B cell (primary cell): ENCODE data around the gene CELA1.

ENCODE experiments used
- EZH2 ChIP-seq: IDR thresholded peaks from 2 replicates; pipeline ENCODE4 v1.6.1; 2012; ENCODE audit warnings: borderline replicate concordance, low read depth, mild to moderate bottlenecking, moderate library complexity, low read length; ENCODE audit not compliant: insufficient read depth, poor library complexity, severe bottlenecking
- TF ChIP-seq, protein P1 (sequence below): fragments of 200-600 bp; IDR thresholded peaks from one replicate; pipeline ENCODE4 v1.8.0; 2022; ENCODE audit warnings: antibody characterized with exemption, mild to moderate bottlenecking

DNA sequence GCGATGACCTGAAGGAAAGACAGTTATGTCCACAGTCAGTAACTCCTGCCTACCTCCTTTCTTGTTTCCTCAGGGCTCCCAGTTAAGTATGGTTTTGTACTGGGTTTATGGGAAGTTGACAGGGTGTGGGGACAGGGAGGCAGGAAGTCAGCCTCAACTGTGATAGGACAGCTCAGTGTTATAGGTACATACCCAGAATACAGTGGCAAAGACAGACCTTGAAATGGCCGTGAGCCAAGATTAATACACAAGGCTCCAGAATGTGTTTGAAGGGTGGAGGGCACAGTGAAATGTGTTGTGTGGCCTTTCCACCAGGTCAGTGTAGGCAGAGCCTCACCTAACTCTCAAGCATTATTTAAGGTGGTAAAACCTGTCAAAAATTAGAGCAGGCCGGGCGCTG is 17.9 kb downstream of the CELA1 start:
- TF ChIP-seq, protein P1, sequence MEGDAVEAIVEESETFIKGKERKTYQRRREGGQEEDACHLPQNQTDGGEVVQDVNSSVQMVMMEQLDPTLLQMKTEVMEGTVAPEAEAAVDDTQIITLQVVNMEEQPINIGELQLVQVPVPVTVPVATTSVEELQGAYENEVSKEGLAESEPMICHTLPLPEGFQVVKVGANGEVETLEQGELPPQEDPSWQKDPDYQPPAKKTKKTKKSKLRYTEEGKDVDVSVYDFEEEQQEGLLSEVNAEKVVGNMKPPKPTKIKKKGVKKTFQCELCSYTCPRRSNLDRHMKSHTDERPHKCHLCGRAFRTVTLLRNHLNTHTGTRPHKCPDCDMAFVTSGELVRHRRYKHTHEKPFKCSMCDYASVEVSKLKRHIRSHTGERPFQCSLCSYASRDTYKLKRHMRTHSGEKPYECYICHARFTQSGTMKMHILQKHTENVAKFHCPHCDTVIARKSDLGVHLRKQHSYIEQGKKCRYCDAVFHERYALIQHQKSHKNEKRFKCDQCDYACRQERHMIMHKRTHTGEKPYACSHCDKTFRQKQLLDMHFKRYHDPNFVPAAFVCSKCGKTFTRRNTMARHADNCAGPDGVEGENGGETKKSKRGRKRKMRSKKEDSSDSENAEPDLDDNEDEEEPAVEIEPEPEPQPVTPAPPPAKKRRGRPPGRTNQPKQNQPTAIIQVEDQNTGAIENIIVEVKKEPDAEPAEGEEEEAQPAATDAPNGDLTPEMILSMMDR: no peak
- no peak for TF ChIP-seq EZH2
